Stimulated activated CD8-positive, alpha-beta memory T cell treated with anti-CD3 and anti-CD28 coated beads, Interleukin-2, amount 100 ng/mL, for 1 hour (primary cell): Measurements from ENCODE around the gene SLITRK5.

Experiments used
- DNase-seq, 2 donors: peaks; one replicate each; pipeline ENCODE4 v3.0.0-alpha.2; 2020; ENCODE audit warnings: low read depth in 2 of 2

Gene SLITRK5

GRCh38 chr13:87712012-87712411 is 40.8 kb downstream of the SLITRK5 start:
- no peak for DNase-seq
